ENCODE data around the gene SYNE1. TPM values are rescaled to one million over a fixed set of nuclear protein-coding genes. Genes with fewer than 3 reads are reported as not detected.
"Not testable (repeated sequence)": the region's sequence is repeated elsewhere in the genome, so short reads cannot be mapped to it uniquely, and the experiment has no call there.

SYNE1 gene
- 52.9 and 81.3 TPM in 2 replicates for total RNA-seq

- no peak for DNase-seq
Measured at GRCh38 chr6:152637296-152638047, at the start of gene SYNE1. Gene SYNE1 (minus strand): TSS chr6:152637362. CDS start chr6:152628331, 9,031 bp downstream.

DNA sequence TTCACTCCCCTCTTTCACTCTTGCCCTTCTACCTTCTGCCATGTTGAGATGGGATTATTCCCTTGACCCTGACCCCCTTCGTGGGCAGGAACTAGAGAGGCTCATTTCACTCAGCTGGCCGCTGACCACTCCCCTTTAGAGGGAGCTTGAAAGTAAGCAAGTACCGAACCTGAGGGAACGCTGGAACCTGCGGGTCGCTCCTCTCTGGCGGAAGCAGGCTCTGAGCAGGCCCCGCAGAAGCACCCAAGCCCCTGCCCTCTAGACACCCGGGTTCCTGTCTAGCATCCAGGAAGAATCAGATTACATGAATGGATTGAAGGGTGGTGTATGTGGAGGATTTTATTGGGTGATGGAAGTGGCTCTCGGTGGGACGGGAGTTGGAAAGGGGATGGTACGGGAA is 48.7 kb upstream of the SYNE1 start:
- DNase-seq: no peak

DNA sequence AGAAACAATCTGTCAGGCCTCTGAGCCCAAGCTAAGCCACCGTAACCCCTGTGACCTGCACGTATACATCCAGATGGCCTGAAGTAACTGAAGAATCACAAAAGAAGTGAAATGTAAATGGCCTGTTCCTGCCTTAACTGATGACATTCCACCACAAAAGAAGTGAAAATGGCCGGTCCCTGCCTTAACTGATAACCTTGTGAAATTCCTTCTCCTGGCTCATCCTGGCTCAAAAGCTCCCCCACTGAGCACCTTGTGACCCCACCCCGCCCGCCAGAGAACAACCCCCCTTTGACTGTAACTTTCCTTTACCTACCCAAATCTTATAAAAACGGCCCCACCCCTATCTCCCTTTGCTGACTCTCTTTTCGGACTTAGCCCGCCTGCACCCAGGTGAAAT is 45.8 kb upstream of the SYNE1 start:
- DNase-seq: not testable (repeated sequence)

DNA sequence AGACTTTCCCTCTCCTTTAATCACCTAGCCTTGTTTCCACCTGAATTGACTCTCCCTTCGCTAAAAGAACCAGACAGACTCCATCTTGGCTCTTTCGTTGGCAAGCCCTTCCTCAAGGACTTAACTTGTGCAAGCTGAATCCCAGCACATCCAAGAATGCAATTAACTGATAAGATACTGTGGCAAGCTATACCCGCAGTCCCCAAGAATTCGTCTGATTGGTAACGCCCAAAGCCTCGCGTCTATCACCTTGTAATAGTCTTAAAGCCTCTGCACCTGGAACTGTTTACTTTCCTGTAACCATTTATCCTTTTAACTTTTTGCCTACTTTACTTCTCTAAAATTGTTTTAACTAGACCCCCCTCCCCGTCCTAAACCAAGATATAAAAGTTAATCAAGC is 45.0 kb upstream of the SYNE1 start:
- DNase-seq: no peak

DNA sequence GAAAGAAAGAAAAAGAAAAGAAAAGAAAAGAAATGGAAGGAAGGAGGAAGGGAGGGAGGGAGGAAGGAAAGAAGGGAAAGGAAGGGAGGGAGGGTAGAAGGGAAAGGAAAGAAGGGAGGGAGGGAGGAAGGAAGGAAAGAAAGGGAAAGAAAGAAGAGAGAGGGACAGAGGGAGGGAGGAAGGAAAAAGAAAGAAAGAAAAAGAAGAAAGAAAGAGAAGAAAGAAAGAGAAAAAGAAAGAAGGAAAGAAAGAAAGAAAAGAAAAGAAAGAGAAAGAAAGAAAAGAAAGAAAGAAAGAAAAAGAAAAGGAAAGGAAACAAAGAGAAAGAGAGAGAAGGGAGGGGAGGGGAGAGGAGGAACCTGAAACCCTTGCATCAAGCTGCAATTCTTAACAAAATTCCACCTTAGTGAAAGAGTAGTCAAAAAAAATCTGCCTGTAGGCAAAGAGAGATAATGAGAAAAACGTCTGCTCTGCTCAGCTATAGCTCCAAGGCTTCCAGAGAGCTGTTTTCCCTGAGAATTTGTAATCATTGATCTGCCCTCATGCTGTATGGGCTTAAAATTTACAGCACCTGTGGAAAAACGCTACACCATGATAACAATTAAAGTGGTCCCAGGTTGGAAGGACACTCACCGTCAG is 43.8 kb upstream of the SYNE1 start:
- no peak for DNase-seq

DNA sequence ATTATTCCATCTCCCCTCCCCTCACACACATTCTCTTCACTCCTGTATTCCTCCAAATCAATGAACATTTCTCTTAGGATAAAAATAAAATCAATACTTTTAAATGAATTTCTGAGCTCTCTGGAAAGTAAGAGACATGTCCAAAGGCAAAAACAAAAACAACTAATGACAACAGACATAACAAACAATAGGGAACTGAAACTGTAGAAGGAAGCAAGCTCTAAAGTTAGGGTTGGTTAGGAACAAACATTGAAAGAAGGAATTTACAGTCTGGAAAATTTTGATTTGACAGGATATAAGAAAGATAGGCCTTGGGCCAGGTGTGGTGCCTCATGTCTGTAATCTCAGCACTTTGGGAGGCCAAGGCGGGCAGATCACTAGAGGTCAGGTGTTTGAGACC is 43.0 kb upstream of the SYNE1 start:
- DNase-seq: no peak

DNA sequence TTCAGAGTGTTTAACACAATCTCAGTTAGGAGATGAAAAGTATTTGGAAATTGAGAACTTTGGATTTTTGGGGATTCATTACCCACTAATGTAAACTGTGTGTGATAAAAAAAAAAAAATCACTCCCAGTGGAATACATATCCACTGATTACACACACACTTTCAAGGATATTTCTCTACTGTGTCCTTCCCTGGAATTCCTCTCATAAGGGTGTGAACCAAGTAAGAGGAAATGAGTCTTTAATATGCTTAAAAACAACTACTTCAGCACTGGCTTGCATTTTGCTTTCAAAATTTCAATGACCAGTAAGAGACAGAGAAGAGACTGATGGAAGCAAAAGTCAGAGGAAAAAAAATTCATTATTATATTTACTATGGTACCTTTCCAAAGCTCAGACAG is 36.1 kb upstream of the SYNE1 start:
- DNase-seq: peak; percentile 69

DNA sequence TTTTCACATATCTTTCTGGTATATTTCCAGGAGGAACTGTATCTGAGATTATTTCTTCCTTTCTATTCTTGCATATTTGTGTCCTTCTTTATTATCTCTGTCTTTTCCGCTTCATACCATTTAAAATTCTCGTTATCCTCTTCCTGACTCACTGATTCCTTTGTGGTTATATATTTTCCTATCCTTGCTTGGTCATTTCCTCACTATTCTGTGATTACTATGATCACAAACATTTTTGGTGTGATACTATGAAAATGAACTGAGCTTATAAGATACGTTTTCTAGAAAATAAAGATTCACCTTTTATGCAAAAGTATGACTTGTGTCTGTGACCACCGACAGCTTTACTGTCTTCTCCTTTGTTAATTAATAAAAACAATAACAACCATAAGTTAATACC is 34.0 kb upstream of the SYNE1 start:
- peak; percentile 45 for DNase-seq

DNA sequence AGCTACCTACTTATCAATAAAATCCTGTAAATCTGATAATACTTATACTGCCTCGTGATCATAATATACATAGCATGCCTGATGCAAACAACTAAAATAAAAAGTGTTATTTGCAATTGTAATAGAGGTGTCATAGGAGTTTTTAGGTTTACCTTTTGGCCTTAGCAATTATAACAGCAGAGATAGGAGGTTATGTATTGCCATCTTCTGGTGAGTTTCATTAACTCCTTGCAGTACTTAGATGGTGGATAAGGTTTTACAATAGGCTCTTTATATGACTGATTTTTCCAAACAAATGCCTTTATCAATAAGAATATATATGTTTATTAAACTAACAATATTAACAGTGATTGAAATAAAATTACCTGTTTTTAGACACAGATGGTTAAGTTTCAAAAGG is 32.7 kb upstream of the SYNE1 start:
- DNase-seq: peak; percentile 64

- DNase-seq: no peak
Measured at GRCh38 chr6:152661776-152662175, 24.6 kb upstream of the SYNE1 start.

GRCh38 chr6:152651986-152652385 is 14.8 kb upstream of the SYNE1 start:
- DNase-seq: no peak

GRCh38 chr6:152648105-152648504 is 10.9 kb upstream of the SYNE1 start:
- no peak for DNase-seq

- DNase-seq: not testable (repeated sequence)
Measured at GRCh38 chr6:152646732-152647131, 9.6 kb upstream of the SYNE1 start.

DNA sequence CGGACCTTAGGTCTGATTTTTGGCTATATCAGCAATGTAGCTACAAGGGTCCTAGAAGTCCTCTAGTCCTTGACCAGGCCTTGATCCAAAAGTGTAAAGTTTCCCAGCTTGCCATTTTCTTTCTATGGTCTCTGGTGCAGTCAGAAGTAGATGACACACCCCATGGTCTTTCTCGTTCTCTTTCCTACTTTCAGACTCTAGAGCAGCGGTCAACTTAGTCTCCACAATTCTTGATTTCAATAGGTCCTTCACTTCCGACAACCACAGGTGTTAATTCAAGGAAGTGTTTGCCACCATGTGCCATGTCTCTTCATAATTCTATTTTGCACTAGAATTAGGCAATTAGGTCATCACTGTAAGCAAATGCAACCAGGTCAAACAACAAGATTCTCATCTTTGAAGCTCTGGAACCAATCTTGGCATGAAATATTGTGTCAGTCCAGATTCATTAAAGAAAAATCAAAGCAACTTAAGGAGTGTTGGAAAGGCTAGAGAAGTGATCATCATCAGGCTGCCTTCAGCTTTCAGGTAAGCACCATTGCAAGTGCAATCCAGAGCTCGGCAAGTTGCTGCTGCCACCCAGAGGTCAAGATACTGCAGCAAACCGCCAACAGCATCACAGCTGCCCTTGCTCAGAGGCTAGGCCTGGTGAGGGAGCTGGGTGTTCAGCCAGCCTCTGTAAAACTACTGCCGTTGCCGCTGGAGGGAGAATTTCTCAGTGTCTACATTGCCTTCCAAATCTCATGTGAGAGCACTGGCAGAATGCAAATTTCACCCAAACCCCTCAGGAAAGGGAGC is 5.6 kb upstream of the SYNE1 start:
- DNase-seq: peak; percentile 70

DNA sequence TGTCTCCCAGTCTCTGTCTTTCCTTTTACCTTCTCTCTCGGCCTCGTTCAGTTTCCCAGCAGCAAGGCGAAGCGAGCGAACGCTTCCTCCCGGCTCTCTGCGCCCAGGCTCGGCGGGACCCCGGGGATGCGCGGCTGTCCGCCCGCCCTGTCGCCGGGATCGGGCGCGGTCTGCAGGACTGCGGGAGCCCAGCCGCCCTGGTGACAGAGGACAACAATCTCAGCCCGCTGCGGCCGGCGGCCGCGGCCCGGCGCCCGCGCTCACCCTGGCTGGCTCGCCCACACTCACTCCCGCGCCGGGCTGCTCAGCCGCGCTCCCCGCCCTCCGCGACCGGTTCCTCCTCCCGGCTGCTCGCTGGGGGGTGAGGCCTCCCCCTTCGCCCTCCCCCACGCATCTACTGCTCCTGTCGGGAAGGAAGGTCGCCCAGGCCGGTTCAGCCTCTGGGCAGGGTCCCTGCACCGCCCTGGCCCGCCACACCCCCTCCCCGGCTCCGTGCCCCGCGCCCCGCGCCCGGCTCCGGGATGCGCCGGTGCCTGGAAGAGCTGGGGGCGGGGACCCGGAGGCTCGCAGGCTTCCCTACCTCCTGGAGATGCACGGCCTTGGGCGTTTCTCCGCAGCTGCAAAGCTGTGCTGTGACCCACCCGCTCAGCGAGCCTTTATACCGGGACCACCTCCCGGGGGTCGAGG is 410 bp downstream of the SYNE1 start:
- DNase-seq: peak; percentile 32

GRCh38 chr6:152636021-152636608 is 1.0 kb downstream of the SYNE1 start:
- peak; percentile 15 for DNase-seq

GRCh38 chr6:152634773-152635172 is 2.4 kb downstream of the SYNE1 start:
- DNase-seq: no peak

DNA sequence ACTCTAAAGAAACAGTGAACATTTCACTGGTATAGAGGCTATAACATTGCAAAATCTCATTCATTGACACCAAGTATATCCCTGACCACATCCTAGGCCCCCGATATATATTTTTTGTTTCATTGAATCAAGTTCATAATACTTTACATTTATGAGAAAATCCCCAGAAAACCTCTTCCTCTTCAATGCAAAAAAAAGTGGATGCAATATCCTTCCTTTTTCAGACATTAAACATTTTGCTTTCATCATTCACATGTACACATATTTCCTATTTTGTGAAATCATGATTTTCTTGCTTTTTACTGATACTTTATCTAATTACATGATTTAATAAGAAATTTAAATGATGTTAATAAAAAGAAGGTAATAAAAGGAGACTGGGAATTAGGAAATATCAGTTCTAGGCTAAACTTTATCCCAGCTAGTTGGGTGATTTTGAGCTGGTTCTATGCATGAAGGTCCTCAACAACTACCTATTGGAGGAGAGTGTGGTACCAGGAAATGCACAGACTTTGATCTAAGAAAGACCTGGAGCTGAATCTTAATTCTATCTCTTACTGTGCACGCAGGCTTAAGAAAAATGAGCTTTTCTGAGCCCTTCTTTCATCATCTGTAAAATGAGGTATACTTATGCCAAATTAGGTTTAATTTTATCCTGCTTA is 4.9 kb downstream of the SYNE1 start:
- DNase-seq: no peak

DNA sequence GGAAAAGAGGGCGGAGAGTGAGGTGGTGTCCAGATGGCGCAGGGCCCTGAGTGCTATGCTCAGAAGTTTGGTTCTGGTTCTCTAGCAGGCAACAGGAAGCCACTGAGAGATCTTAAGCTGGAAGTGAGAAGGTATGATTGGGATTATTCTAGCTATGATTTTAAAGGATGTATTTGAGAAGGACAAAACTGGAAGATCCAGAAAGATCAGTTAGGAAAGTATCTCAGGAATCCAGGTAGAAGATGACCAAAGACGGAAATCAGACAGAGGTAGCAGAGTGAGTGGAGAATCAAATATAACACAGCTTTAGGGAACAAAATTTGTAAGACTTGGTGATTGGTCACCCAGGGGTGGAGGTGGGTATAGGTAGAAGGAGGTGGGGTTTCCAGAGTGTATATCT is 5.8 kb downstream of the SYNE1 start:
- no peak for DNase-seq

DNA sequence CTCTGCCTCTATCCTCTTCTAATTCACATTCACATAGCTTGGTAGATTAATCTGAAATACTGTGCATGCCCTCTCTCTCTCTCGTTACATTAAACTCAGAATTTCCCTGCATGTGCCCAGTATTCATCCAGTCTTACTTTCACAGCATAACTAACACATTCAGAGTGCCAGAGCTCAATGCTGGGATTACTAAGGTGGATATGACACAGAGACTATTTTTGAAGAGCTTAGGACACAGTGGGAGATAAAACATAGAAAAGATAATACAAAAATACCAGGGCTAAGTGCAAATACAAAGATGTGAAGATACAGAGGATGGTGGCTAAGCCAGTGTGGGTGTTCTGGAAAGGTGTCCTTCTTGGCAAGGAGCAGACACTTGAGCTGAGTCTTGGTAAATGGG is 6.3 kb downstream of the SYNE1 start:
- no peak for DNase-seq

DNA sequence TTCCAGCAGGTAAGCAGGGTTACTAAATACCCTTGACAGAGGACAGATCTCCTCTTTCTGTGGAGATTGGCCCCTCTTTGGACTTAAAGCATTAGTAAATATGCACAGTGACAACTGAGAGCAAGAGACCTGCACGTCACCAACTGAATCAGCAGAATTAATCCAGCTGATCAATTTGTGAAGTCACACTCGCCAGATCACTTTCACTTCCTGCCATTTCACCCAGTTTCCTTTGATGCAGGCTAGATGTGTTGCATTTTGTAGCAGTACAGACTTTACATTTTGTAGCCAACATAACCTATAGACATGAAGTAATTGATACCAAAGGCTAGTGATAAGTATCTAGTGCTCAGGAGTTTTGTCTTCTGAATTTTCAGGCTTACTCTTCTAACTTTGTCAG is 11.9 kb downstream of the SYNE1 start:
- DNase-seq: no peak

GRCh38 chr6:152614776-152615175 is 22.4 kb downstream of the SYNE1 start:
- DNase-seq: not testable (repeated sequence)
